T-helper 1 cell treated with Interleukin-12 subunit alpha and Interleukin-12 subunit beta and Interleukin-4 antibody, amounts not matched to agents 30 μg/mL and 1 μg/mL, for 36 hours (primary cell): ENCODE data around the gene PM20D2.

Source experiments
- H3K27ac Mint-ChIP-seq: one replicate; pipeline ENCODE4 v1.8.0; 2021; ENCODE audit warnings: mild to moderate bottlenecking, mixed read lengths
- H3K27me3 Mint-ChIP-seq: one replicate; pipeline ENCODE4 v1.8.0; 2021; ENCODE audit warnings: low read depth, mixed read lengths
- H3K36me3 Mint-ChIP-seq: one replicate; pipeline ENCODE4 v1.8.0; 2021; ENCODE audit warnings: low read depth, mixed read lengths
- H3K4me1 Mint-ChIP-seq: one replicate; pipeline ENCODE4 v1.8.0; 2021; ENCODE audit warnings: low read depth, mixed read lengths
- H3K4me3 Mint-ChIP-seq: one replicate; pipeline ENCODE4 v1.8.0; 2021; ENCODE audit warnings: mild to moderate bottlenecking, moderate library complexity, mixed read lengths
- H3K9me3 Mint-ChIP-seq: one replicate; pipeline ENCODE4 v1.8.0; 2021; ENCODE audit warnings: mixed read lengths

PM20D2 gene

GRCh38 chr6:89162047-89162371 lies 16.2 kb downstream of the PM20D2 start:
- H3K9me3 Mint-ChIP-seq = no peaks in the 10 kb centered on the region
- peaks cover 12% of the 10 kb centered on the region for H3K36me3 Mint-ChIP-seq
- H3K27me3 Mint-ChIP-seq = no peaks in the 10 kb centered on the region
- H3K27ac Mint-ChIP-seq = no peak overlapping the region
- no peak overlapping the region for H3K4me3 Mint-ChIP-seq
- H3K4me1 Mint-ChIP-seq = no peaks in the 10 kb centered on the region

GRCh38 chr6:89172131-89172530 lies 26.3 kb downstream of the PM20D2 start:
- no peaks in the 10 kb centered on the region for H3K27me3 Mint-ChIP-seq
- H3K4me3 Mint-ChIP-seq = no peak overlapping the region
- no peaks in the 10 kb centered on the region for H3K4me1 Mint-ChIP-seq
- H3K36me3 Mint-ChIP-seq = no peaks in the 10 kb centered on the region
- no peaks in the 10 kb centered on the region for H3K9me3 Mint-ChIP-seq
- no peak overlapping the region for H3K27ac Mint-ChIP-seq

GRCh38 chr6:89173634-89174033 lies 27.8 kb downstream of the PM20D2 start:
- no peaks in the 10 kb centered on the region for H3K4me1 Mint-ChIP-seq
- no peaks in the 10 kb centered on the region for H3K9me3 Mint-ChIP-seq
- peaks cover 4% of the 10 kb centered on the region for H3K27me3 Mint-ChIP-seq
- H3K27ac Mint-ChIP-seq = no peak overlapping the region
- H3K36me3 Mint-ChIP-seq = no peaks in the 10 kb centered on the region
- H3K4me3 Mint-ChIP-seq = no peak overlapping the region

DNA sequence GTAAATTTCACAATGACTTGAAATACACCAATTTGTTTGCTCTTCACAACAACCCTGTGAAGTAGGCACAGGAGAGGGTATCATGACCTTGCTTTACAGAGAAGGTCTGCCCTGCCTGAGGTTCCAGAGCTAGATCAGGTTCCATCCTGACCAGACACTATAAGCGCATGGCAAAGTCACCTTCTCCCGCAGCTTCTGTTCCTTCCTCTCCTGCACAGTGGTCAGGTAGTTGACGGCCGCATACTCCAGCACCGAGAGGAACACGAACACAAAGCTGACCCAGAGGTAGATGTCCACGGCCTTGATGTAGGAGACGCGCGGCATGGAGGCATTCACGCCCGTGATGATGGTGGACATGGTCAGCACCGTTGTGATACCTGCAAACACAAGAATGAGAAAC lies 34.3 kb downstream of the PM20D2 start:
- Mint-ChIP-seq H3K9me3 (no peaks in the 10 kb centered on the region), H3K4me1 (no peaks in the 10 kb centered on the region), H3K36me3 (no peaks in the 10 kb centered on the region), H3K27ac (no peak overlapping the region), H3K27me3 (peaks cover 7% of the 10 kb centered on the region), H3K4me3 (no peak overlapping the region)

DNA sequence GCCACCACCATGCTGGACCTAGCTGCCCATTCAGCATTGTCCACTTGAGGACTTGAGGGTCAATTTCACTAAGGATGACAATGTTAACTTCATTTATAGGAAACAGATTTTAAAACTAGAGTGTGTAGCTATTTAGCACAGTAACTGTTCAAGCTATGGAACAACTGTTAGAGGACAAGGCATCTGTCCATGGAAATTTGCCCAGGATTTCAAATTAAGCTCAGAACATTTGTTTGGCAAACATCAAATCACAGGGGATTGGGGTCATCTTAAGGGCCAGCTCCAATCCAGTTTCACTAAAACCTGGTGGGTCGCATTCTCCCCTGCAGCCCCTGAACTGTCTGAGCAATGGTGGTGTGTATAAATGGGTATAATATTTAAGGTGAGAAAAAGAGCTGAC lies 35.1 kb downstream of the PM20D2 start:
- Mint-ChIP-seq H3K9me3 (no peaks in the 10 kb centered on the region), H3K36me3 (no peaks in the 10 kb centered on the region), H3K4me1 (no peaks in the 10 kb centered on the region), H3K4me3 (no peak overlapping the region), H3K27ac (no peak overlapping the region), H3K27me3 (peaks cover 7% of the 10 kb centered on the region)

DNA sequence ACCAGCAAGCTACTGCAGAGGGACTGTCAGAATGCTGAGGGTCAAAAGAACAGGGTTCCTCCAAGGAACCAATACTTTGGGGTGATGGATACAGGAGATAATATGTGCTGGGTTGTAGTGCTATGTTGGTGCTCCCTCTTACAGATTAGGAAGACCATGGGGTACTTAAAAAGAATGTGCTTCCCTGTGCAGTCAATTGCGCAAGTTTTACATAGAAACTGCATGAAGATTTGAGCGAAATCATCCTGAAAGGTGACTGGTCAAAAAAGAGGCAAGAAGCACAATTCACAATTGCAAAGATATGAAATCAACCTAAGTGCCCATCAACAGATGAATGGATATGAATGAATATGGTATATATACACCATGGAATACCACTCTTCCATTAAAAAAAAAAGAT lies 37.4 kb downstream of the PM20D2 start:
- Mint-ChIP-seq H3K4me3 (no peak overlapping the region), H3K36me3 (no peaks in the 10 kb centered on the region), H3K27ac (no peak overlapping the region), H3K4me1 (no peaks in the 10 kb centered on the region), H3K27me3 (peaks cover 3% of the 10 kb centered on the region), H3K9me3 (no peaks in the 10 kb centered on the region)

DNA sequence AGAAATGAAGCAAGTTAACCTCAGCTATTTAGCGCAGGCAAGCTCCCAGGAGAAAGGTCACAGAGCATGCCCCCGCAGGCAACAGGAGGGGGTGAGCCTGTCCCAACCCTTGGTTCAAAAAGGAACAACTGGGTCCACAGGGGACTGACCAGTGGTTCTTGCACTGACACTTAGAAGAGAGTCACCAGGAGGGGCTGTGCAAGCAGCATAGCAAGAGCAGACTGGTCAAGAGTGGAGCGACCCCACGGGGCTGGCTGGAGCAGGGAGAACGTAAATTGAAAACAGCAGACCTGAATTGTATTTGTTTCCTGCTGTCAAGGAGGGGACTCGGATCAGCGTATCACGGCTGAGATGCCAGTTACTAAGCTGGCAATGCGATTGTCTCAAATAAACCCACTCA lies 38.5 kb downstream of the PM20D2 start:
- Mint-ChIP-seq H3K27ac (no peak overlapping the region), H3K27me3 (peaks cover 3% of the 10 kb centered on the region), H3K4me1 (no peaks in the 10 kb centered on the region), H3K4me3 (no peak overlapping the region), H3K9me3 (no peaks in the 10 kb centered on the region), H3K36me3 (no peaks in the 10 kb centered on the region)

DNA sequence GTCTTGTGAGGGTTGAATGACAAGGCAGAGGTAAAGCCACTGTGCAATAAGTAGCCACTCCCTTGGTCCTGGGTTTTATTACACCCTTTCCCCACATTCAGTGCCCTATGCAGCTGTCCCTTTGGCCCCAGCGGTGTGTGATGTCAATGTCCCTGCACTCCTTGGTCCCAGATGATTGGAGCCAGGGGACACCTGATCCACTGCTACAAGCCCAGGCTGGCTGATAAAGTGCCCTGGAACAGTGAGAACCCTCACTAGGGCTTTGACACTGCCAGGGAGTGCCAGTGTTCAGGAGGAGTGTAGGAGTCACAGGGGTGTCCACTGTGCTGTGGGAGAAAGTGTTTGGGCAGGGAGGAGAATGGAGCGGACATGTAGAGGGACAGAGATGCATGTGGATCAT lies 40.9 kb downstream of the PM20D2 start:
- Mint-ChIP-seq H3K36me3 (no peaks in the 10 kb centered on the region), H3K4me3 (no peak overlapping the region), H3K4me1 (no peaks in the 10 kb centered on the region)

GRCh38 chr6:89187504-89187903 lies 41.6 kb downstream of the PM20D2 start:
- Mint-ChIP-seq H3K27ac (no peak overlapping the region), H3K4me3 (no peak overlapping the region), H3K9me3 (no peaks in the 10 kb centered on the region), H3K36me3 (no peaks in the 10 kb centered on the region), H3K27me3 (peaks cover 3% of the 10 kb centered on the region), H3K4me1 (no peaks in the 10 kb centered on the region)

More for the DNA sequence above, 40.9 kb downstream of the PM20D2 start:
- Mint-ChIP-seq H3K27ac (no peak overlapping the region), H3K27me3 (peaks cover 3% of the 10 kb centered on the region), H3K9me3 (no peaks in the 10 kb centered on the region)

DNA sequence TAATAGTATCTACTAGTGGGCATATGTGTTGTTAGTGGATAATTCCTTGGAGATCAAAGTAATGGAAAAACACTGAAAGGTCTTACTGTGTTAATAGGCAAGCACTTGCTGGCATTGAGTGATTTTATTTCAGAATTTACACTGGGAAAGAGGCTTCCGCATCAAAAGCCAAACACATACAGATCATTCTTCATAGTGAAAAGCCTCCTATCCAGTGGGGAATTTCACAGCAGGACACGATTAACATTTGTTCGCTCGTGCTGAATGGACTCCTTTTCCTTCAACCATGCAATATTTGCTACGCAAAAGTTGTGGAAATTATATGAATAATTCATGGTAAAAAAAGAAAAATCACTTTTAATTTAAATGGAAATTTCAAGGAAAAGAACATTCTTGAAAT lies 44.9 kb downstream of the PM20D2 start:
- no peaks in the 10 kb centered on the region for H3K4me1 Mint-ChIP-seq
- peaks cover 14% of the 10 kb centered on the region for H3K9me3 Mint-ChIP-seq

GRCh38 chr6:89194559-89194958 lies 48.7 kb downstream of the PM20D2 start:
- Mint-ChIP-seq H3K27me3 (peaks cover 6% of the 10 kb centered on the region), H3K27ac (no peak overlapping the region), H3K4me1 (no peaks in the 10 kb centered on the region), H3K9me3 (peaks cover 14% of the 10 kb centered on the region), H3K4me3 (no peak overlapping the region), H3K36me3 (peaks cover 3% of the 10 kb centered on the region)

More for the DNA sequence above, 44.9 kb downstream of the PM20D2 start:
- no peak overlapping the region for H3K4me3 Mint-ChIP-seq
- H3K27ac Mint-ChIP-seq = no peak overlapping the region
- H3K27me3 Mint-ChIP-seq = peaks cover 6% of the 10 kb centered on the region
- H3K36me3 Mint-ChIP-seq = peaks cover 3% of the 10 kb centered on the region

DNA sequence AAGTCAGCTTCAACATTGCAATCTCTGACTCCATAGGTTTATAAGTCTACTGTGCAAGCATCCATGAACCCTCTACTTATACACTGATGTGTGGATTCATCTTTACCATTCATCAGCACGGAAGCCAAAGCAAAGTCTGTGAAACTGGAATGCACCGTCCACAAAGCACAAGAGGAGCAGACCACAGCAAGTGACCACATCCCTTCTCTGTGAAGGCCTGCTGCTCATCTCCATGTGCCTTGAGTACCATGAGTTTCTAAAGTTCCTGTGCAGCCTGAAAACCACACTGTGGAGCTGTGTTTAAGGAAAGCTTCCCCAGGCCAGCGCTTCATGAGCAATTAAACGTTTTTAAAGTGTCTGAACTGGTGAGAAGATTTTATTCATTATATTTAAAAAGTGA lies 51.3 kb downstream of the PM20D2 start:
- Mint-ChIP-seq H3K4me1 (no peaks in the 10 kb centered on the region), H3K27ac (no peak overlapping the region), H3K27me3 (peaks cover 6% of the 10 kb centered on the region), H3K9me3 (peaks cover 14% of the 10 kb centered on the region), H3K36me3 (peaks cover 3% of the 10 kb centered on the region), H3K4me3 (no peak overlapping the region)

- Mint-ChIP-seq H3K27ac (no peak overlapping the region), H3K36me3 (peaks cover 3% of the 10 kb centered on the region), H3K27me3 (peaks cover 6% of the 10 kb centered on the region), H3K9me3 (peaks cover 14% of the 10 kb centered on the region), H3K4me1 (no peaks in the 10 kb centered on the region), H3K4me3 (no peak overlapping the region)
These were observed 52.4 kb downstream of the PM20D2 start for GRCh38 chr6:89198235-89198634.

DNA sequence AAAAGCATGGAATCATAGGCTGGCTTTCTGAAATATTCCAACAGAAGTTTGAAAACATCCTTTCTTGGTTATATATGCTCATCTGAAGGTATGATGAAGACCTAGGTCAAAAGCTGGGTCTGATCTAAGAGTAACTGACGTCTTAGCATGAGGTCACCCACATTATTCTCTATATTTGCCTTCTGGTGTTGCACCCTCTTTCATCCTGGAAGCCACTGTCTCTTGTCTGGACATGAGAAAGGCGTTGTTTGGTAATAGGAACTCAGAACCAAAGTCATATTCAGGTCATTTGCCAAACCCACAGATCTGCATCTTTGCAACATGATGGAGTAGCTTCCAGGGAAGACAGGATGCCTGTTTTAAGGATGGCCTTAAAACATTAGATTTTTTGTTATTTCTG lies 53.7 kb downstream of the PM20D2 start:
- no peak overlapping the region for H3K4me3 Mint-ChIP-seq
- no peaks in the 10 kb centered on the region for H3K4me1 Mint-ChIP-seq
- H3K9me3 Mint-ChIP-seq = peaks cover 9% of the 10 kb centered on the region
- peaks cover 4% of the 10 kb centered on the region for H3K27me3 Mint-ChIP-seq
- H3K27ac Mint-ChIP-seq = no peak overlapping the region
- H3K36me3 Mint-ChIP-seq = peaks cover 3% of the 10 kb centered on the region

DNA sequence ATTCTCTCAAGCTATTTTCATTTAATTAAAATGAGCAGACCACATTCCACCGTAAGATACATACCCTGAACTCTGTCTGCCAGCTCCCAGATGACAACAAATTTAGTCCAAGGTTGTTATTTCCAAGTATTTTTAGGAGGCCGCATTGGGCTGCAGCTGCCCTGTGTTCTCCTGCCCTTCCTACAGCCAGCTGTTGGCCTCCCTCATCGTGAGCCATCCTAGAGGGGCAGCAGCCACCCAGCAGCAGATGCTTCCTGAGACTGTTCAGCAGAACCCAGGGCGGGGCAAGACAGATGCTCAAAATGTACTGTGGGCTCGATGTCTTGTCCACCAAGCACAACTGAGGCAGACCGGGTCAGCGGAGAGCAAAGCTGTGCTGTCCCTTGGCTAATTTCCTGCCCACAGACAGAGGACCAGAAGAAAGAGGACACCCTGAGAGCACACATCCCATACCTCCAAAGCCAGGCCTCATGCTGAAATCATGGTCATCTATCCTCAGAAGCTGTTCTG lies 54.9 kb downstream of the PM20D2 start:
- no peak overlapping the region for H3K27ac Mint-ChIP-seq
- no peaks in the 10 kb centered on the region for H3K36me3 Mint-ChIP-seq
- H3K4me3 Mint-ChIP-seq = no peak overlapping the region
- no peaks in the 10 kb centered on the region for H3K9me3 Mint-ChIP-seq
- no peaks in the 10 kb centered on the region for H3K4me1 Mint-ChIP-seq
- no peaks in the 10 kb centered on the region for H3K27me3 Mint-ChIP-seq

DNA sequence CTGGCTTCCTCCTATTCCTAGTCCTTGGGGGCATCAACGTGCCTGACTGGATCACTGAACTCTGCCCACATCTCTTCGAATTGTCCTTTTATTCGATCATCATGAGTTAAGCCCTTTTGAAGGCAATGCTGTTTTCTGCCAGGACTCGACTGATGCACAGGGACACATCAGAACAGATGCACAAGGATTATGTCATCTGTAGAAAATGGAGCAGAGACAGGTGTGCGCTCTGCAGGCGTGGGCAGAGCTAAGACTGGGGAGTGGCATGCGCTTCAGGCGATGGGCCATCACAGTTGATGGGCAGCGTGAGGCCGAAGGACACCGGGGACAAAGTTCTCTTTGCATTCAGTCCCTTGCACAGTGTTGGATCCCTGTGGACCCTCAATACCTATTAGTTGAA lies 58.2 kb downstream of the PM20D2 start:
- no peak overlapping the region for H3K4me3 Mint-ChIP-seq
- no peaks in the 10 kb centered on the region for H3K36me3 Mint-ChIP-seq
- H3K27me3 Mint-ChIP-seq = no peaks in the 10 kb centered on the region
- H3K27ac Mint-ChIP-seq = no peak overlapping the region
- H3K9me3 Mint-ChIP-seq = no peaks in the 10 kb centered on the region
- H3K4me1 Mint-ChIP-seq = no peaks in the 10 kb centered on the region
